Neural cell (in vitro differentiated cells): ENCODE data around the gene MTF2. TPM values are rescaled to one million over a fixed set of nuclear protein-coding genes. Genes with fewer than 3 reads are reported as not detected.
"Not testable (repeated sequence)": the region's sequence is repeated elsewhere in the genome, so short reads cannot be mapped to it uniquely, and the experiment has no call there.

Source experiments
- H2AFZ ChIP-seq: fragments of 200-600, 300-800 bp; sonication (generic), shearing (Covaris generic); 2 replicates; pipeline ENCODE4 v1.6.0; 2014; ENCODE audit warnings: low read depth, mild to moderate bottlenecking, antibody characterized with exemption, low read length, moderate library complexity
- H3F3A ChIP-seq: fragments of 200-600 bp; shearing (Covaris generic); 2 replicates; pipeline ENCODE4 v1.6.1; 2016; ENCODE audit warnings: mild to moderate bottlenecking, moderate library complexity, mixed read lengths, antibody characterized with exemption, low read length; ENCODE audit not compliant: insufficient read depth, poor library complexity, severe bottlenecking
- H3K27ac ChIP-seq: fragments of 200-600, 300-800 bp; sonication (generic), shearing (Covaris generic); 2 replicates; pipeline ENCODE4 v1.5.1; 2014; ENCODE audit warnings: mild to moderate bottlenecking, low read length, moderate library complexity
- H3K27me3 ChIP-seq: fragments of 300-800, 200-600 bp; sonication (generic), shearing (Covaris generic); 2 replicates; pipeline ENCODE4 v1.6.0; 2014; ENCODE audit warnings: mild to moderate bottlenecking, low read depth, low read length, moderate library complexity; ENCODE audit not compliant: insufficient read depth
- H3K36me3 ChIP-seq: fragments of 300-800, 200-600 bp; sonication (generic), shearing (Covaris generic); 2 replicates; pipeline ENCODE4 v1.5.1; 2014; ENCODE audit warnings: mild to moderate bottlenecking, antibody characterized with exemption, low read length, moderate library complexity; ENCODE audit not compliant: insufficient read depth
- H3K4me2 ChIP-seq: fragments of 300-800, 200-600 bp; sonication (generic), shearing (Covaris generic); 2 replicates; pipeline ENCODE4 v1.6.0; 2014; ENCODE audit warnings: mild to moderate bottlenecking, low read length
- H3K4me3 ChIP-seq: fragments of 300-800, 200-600 bp; sonication (generic), shearing (Covaris generic); 2 replicates; pipeline ENCODE4 v1.5.1; 2014; ENCODE audit warnings: mild to moderate bottlenecking, low read length, moderate library complexity
- H3K79me2 ChIP-seq: fragments of 200-600 bp; shearing (Covaris generic); replicated peaks from 2 replicates; pipeline ENCODE4 v1.6.0; 2014; ENCODE audit warnings: mild to moderate bottlenecking, low read length, moderate library complexity; ENCODE audit not compliant: insufficient read depth
- H3K9ac ChIP-seq: fragments of 300-800, 200-600 bp; sonication (generic), shearing (Covaris generic); 2 replicates; pipeline ENCODE4 v1.6.1; 2016; ENCODE audit warnings: mild to moderate bottlenecking, low read length, mixed read lengths
- H3K9me2 ChIP-seq: fragments of 200-600 bp; shearing (Covaris generic); 2 replicates; pipeline ENCODE4 v1.6.1; 2016; ENCODE audit warnings: mild to moderate bottlenecking, low read length, mixed read lengths; ENCODE audit not compliant: insufficient read depth
- H3K9me3 ChIP-seq: fragments of 200-600, 300-800 bp; sonication (generic), shearing (Covaris generic); 2 replicates; pipeline ENCODE4 v1.6.1; 2016; ENCODE audit warnings: mild to moderate bottlenecking, mixed run types, low read length, moderate library complexity, mixed read lengths
- H4K20me1 ChIP-seq: fragments of 200-600 bp; shearing (Covaris generic); 2 replicates; pipeline ENCODE4 v1.6.1; 2016; ENCODE audit warnings: mild to moderate bottlenecking, mixed run types; ENCODE audit not compliant: insufficient read depth
- CTCF ChIP-seq: fragments of 450-650 bp; IDR thresholded peaks from 2 replicates; pipeline ENCODE4 v1.5.1; 2014; ENCODE audit warnings: antibody characterized with exemption, mild to moderate bottlenecking, moderate library complexity; ENCODE audit not compliant: poor library complexity, severe bottlenecking
- EP300 ChIP-seq: fragments of 450-650 bp; conservative IDR thresholded peaks from 2 replicates; pipeline ENCODE4 v1.6.1; 2014; ENCODE audit warnings: antibody characterized with exemption, mild to moderate bottlenecking, moderate library complexity; ENCODE audit not compliant: poor library complexity, severe bottlenecking
- EZH2 ChIP-seq: fragments of 200-600, 300-800 bp; shearing (Covaris generic), sonication (generic); IDR thresholded peaks from 2 replicates; pipeline ENCODE4 v1.6.1; 2014; ENCODE audit warnings: antibody characterized with exemption, low read length, borderline replicate concordance, mild to moderate bottlenecking; ENCODE audit not compliant: insufficient read depth, poor library complexity, severe bottlenecking
- MXI1 ChIP-seq: fragments of 450-650 bp; conservative IDR thresholded peaks from 2 replicates; pipeline ENCODE4 v1.6.1; 2014; ENCODE audit warnings: antibody characterized with exemption, mild to moderate bottlenecking; ENCODE audit not compliant: poor library complexity, severe bottlenecking
- POLR2AphosphoS5 ChIP-seq: IDR thresholded peaks from 2 replicates; pipeline ENCODE4 v1.6.1; 2012
- RAD21 ChIP-seq: fragments of 450-650 bp; conservative IDR thresholded peaks from 2 replicates; pipeline ENCODE4 v1.6.1; 2014; ENCODE audit warnings: antibody characterized with exemption, mild to moderate bottlenecking, moderate library complexity
- REST ChIP-seq: IDR thresholded peaks from 2 replicates; pipeline ENCODE4 v1.6.1; 2012; ENCODE audit warnings: borderline replicate concordance
- SMC3 ChIP-seq: fragments of 450-650 bp; conservative IDR thresholded peaks from 2 replicates; pipeline ENCODE4 v1.6.1; 2014; ENCODE audit warnings: antibody characterized with exemption, mild to moderate bottlenecking, moderate library complexity; ENCODE audit not compliant: poor library complexity
- TAF1 ChIP-seq: IDR thresholded peaks from 2 replicates; pipeline ENCODE4 v1.6.1; 2012; ENCODE audit warnings: low read depth
- polyA plus RNA-seq: library from polyadenylated mRNA; depleted of rRNA; stranded (reverse); fragments of >200 nt; gene quantifications from 2 replicates; pipeline ENCODE4 v1.2.3, GENCODE V29; 2014

The MTF2 gene
- polyA plus RNA-seq, 1 donor from 2014 or later = 124 TPM

- no peak overlapping the region for H2AFZ ChIP-seq
- H3K9me3 ChIP-seq = no peaks in the 10 kb centered on the region
- H3F3A ChIP-seq = no peaks in the 10 kb centered on the region
- H3K27me3 ChIP-seq = no peaks in the 10 kb centered on the region
- H3K4me2 ChIP-seq = no peak overlapping the region
- no peaks in the 10 kb centered on the region for H4K20me1 ChIP-seq
- peaks cover 19% of the 10 kb centered on the region for H3K79me2 ChIP-seq
- no peak overlapping the region for H3K27ac ChIP-seq
- H3K4me3 ChIP-seq = no peak overlapping the region
- no peaks in the 10 kb centered on the region for H3K9me2 ChIP-seq
- H3K9ac ChIP-seq = no peak overlapping the region
- H3K36me3 ChIP-seq = no peaks in the 10 kb centered on the region
- no peak for TF ChIP-seq SMC3
- no peak for TF ChIP-seq MXI1
- no peak for TF ChIP-seq REST
- no peak for TF ChIP-seq TAF1
- no peak for TF ChIP-seq EZH2
- TF ChIP-seq CTCF = no peak
- no peak for TF ChIP-seq EP300
Measured at GRCh38 chr1:93171549-93172034, 92.5 kb downstream of the MTF2 start.

- Histone ChIP-seq H3K27me3 (no peaks in the 10 kb centered on the region), H3K79me2 (peaks cover 23% of the 10 kb centered on the region), H4K20me1 (no peaks in the 10 kb centered on the region), H3K9me2 (no peaks in the 10 kb centered on the region), H2AFZ (no peak overlapping the region), H3F3A (no peaks in the 10 kb centered on the region), H3K27ac (no peak overlapping the region), H3K9ac (no peak overlapping the region), H3K4me3 (no peak overlapping the region), H3K9me3 (no peaks in the 10 kb centered on the region), H3K4me2 (no peak overlapping the region), H3K36me3 (no peaks in the 10 kb centered on the region)
- no peak for TF ChIP-seq POLR2AphosphoS5
- TF ChIP-seq RAD21 = no peak
- no peak for TF ChIP-seq EZH2
- TF ChIP-seq SMC3 = no peak
- no peak for TF ChIP-seq TAF1
- TF ChIP-seq EP300 = no peak
- TF ChIP-seq MXI1 = no peak
- TF ChIP-seq CTCF = no peak
- TF ChIP-seq REST = no peak
Measured at GRCh38 chr1:93172778-93173177, 93.7 kb downstream of the MTF2 start.

GRCh38 chr1:93174638-93175037 is 95.6 kb downstream of the MTF2 start:
- peaks cover 35% of the 10 kb centered on the region for H3K79me2 ChIP-seq
- H3K9me3 ChIP-seq, H3F3A ChIP-seq, H4K20me1 ChIP-seq, H3K9ac ChIP-seq, H3K36me3 ChIP-seq, H3K27ac ChIP-seq, H2AFZ ChIP-seq, H3K4me3 ChIP-seq, H3K9me2 ChIP-seq, H3K4me2 ChIP-seq, H3K27me3 ChIP-seq: not testable (repeated sequence)
